ENCODE results near the gene CDH4. TPM values are rescaled to one million over a fixed set of nuclear protein-coding genes. Genes with fewer than 3 reads are reported as not detected.

CDH4 gene
- polyA plus RNA-seq, 5 donors = 3.6 to 8.1 (median 4.7) TPM

DNA sequence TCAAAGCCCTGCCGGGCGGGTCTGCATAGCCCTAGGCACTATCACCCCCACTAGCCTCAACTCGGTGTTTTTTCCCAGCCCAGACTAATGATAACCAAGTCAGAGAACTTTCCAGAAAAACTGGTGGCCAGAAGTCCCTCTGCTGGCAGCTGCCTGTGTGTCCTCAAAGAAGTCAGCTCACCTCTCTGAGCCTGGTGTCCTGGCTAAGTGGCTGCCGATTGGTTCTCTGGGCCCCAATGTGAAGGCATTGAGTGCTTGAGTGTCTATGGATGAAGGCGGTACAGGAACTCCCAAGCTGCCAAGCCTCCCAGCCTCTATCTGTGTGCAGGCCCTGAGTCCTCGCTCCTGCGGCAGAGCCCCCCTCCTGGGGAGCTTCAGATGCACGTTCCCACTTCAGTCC, 458.0 kb downstream of the CDH4 start:
- no peak for DNase-seq

DNA sequence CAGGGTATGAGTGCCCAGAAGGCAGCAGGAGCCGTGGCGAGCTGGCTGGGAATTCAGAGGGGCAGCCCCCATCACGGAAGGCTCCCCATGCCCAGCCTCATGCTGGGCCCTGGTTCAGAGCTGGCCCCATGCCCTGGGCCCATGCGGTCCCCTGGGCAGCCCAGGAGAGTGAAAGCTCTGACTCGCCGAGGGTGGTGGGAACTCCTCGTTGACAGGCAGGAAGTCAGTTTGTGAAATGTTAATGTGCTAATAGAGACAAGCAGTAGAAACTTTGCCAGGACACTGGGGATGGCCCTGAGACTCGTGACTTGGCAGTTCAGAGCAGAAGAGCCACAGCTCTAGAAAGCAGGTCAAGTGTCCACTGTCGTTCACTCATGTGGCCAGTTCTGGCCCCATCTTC, 460.6 kb downstream of the CDH4 start:
- DNase-seq = no peak

- no peak for DNase-seq
Observed at GRCh38 chr20:61718361-61719005, 466.4 kb downstream of the CDH4 start.

GRCh38 chr20:61719691-61720347, 467.8 kb downstream of the CDH4 start:
- DNase-seq = no peak

DNA sequence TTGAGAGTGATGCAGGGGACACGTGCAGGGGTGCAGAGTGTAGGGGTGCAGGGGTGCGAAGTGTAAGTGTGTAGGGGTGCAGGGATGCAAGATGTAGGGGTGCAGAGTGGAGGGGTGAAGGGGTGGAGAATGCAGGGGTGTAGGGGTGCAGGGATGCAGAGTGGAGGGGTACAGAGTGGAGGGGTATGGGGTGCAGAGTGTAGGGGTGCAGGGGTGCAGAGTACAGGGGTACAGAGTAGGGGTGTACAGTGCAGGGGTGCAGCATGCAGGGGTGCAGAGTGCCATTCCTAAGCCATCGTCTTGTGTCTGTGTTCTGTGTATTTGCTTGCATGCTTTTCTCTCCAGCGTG, 468.3 kb downstream of the CDH4 start:
- DNase-seq = no peak

- no peak for DNase-seq
Observed at GRCh38 chr20:61722146-61722678, 470.2 kb downstream of the CDH4 start.

DNA sequence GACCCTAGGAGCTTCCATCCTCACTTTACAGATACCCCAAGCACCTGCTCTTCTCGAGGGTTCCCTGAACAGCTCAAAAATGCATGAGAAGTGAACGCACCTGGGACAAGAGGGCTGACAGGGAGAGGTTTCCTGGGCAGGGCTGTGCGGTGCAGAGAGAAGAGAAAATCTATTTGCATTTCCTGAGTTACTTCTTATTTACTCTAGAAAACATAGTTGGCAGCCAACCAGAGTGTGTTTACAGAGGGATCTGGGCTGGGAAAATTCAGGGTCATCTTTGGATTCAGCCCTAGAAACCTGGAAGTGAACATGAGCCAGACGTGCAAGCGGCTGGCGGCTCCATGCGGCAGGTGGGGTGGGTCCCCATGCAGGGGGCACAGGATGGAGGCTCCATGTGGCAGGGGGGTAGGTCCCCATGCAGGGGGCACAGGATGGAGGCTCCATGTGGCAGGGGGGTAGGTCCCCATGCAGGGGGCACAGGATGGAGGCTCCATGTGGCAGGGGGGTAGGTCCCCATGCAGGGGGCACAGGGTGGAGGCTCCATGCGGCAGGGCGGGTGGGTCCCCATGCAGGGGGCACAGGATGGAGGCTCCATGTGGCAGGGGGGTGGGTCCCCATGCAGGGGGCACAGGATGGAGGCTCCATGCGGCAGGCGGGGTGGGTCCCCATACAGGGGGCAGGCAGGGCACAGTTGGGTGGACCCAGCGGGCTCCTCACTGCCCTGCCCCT, 471.6 kb downstream of the CDH4 start:
- DNase-seq = no peak

DNA sequence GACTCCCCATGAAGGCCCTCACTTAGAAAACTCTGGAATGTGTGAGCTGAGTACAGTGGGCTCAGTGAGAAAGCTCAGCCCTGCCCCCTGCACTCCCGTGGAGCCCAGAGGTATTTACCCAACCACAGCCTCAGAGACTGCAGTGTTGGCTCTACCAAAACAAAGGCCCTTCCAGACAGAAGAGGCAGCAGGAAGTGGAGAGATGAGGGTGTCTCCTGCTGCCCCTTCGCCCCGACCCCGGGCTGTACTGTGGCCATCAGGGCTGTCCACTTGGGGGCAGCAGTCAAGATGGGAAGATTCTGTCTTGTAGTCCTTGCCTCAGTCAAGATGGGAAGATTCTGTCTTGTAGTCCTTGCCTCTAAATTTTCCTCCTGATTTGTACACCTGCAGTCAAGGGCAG, 472.3 kb downstream of the CDH4 start:
- DNase-seq = no peak

- DNase-seq = no peak
Observed at GRCh38 chr20:61725145-61725544, 473.1 kb downstream of the CDH4 start.

- DNase-seq = no peak
Observed at GRCh38 chr20:61725966-61726365, 473.9 kb downstream of the CDH4 start.

DNA sequence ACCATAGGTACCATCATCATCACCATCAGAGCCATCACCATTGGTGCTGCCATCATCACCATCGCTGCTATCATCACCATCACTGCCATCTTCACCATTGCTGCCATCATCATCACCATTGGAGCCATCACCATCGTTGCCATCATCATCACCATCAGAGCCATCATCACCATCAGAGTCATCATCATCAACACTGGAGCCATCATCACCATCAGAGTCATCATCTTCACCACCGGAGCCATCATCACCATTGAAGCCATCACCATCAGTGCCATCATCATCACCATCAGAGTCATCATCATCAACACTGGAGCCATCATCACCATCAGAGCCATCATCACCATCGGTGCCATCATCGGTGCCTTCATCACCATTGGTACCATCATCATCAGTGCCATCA, 474.9 kb downstream of the CDH4 start:
- no peak for DNase-seq

DNA sequence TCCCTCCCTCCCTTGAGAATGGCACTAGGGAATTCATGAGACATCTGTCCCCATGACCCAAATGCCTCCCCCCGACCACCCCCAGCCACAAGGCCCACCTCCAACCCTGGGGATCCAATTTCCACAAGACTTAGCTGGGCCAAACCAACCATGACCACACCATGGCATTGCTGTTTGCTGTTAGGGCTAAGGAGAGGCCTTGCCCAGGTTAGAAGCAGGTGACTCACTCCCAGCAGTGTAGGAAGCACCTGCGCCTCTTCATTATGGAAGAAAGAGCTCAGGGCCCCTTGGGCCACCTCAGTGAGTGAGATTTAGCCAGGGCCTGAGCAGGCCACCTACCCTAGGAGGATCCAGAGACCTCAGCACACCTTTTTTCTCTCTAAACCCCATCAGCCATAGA, 475.7 kb downstream of the CDH4 start:
- no peak for DNase-seq

- DNase-seq = no peak
Observed at GRCh38 chr20:61728326-61728725, 476.3 kb downstream of the CDH4 start.

DNA sequence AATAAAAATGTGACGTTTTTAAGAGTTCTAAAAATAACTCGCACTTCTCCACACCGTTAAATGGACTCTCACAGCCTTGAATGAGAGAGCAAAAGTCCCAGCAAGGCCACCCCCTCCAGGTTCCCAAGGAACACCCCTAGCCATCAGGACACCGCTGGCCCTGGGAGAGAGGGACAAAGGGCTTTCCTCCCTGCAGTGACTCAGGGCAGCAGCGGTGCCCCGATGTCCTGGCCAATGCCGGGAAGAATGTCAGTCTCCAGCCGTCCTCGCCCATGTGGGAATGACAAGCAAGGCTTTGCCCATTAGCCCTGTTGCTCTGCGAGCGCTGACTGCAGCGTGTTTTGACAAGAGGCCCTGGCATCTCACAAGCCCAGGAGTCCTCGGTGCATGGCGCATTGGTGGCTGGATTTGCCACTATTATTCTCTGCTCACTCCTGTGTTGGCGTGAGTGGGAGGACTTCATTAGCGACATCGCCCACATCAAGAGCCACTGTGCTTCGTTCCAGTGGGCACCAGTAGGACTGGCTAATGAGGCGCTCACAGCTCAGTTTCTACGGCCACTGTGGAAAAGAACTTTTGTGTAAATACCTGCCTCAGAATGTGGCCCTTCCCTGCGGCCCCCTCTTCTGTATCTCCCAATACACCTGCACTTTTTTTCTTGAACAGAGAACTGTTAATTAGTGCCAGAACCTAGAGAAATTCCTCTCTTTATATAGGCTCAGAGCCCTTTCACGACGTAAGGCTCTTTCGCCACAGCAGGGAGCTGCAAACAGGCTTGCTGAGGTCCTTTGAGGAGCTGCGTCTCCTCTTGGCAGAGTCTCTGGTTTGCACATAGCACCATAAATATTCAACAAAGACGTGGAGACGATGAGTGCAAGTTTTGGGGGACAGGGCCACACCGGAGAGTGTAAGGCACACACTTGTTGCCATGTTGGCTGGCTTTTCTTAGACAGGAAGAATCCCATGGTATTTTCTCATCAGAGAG, 477.0 kb downstream of the CDH4 start:
- DNase-seq = no peak

DNA sequence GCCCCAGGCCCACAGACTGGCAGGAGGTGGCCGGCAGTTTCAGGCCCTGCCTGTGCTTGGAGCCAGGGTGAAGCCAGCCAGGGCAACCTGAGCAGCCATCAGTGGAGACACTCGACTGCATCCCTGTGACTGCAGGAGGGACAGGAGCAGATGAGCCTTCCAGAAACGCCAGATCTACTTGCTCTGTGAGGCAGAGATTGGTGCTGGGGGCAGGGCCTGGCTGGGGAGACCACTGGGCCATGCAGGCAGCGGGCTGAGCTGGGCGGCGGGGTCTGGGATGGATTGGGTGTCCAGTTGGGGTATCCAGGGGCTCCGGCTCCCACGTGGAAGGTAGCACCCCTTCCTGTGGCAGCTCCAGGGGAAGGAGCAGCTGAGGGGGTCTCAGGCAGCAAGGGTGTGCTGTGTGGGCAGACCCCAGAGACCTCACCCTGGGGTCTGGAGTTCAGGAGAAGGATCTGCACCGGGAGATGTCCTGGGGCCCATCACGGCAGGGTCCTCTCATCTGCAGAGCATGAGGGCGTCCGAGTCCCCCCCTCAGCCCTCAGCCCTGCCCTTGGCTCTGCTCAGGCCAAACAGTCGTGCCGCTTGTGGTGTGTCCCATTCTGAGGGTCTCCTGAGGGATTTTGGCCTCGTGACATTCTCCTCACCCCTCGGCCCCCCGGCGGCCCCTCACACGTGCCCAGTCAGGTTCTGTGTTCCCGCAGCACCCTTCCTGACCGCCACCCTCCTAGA, 478.7 kb downstream of the CDH4 start:
- DNase-seq = no peak

GRCh38 chr20:61731363-61732181, 479.5 kb downstream of the CDH4 start:
- DNase-seq = no peak

DNA sequence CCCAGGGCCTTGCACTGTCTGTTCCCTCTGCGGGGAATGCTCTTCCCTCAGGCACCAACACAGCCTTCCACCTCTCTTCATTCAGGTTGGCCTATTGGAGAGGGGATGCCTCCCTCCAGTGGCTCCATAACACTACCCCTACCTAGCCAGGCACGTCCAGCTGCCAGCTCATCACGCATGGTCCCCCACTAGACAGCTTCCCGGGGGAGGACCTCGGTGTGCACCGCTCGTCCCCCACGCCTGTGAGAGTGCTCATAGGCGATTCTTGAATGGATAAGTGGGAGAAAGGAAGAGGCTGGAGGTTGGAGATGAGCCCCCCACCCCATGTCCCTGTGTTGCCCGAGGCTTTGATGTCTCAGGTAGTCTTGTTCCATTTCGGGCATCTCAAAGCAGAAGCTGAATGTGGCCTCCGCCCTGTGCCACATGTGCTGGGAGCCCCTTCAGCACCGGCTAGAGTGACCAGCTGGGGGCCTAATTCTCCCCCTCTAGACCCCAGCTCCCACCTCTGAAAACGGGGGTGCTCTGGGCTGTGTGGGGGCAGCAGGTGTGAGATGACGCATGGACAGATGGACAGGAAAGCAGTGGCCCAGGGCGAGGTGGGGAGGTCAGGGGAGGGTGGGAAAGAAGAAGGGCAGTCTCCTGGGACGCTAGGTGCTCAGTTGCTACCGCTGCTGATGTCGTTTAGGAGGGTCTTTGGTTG, 480.6 kb downstream of the CDH4 start:
- DNase-seq = no peak

- no peak for DNase-seq
Observed at GRCh38 chr20:61733216-61733615, 481.2 kb downstream of the CDH4 start.
